H9 (cell line): ENCODE data around the gene SGSM2. TPM values are rescaled to one million over a fixed set of nuclear protein-coding genes. Genes with fewer than 3 reads are reported as not detected.

Source experiments
- DNase-seq: peaks from one replicate; pipeline ENCODE4 v3.0.0-alpha.2; 2017
- H2AFZ ChIP-seq: one replicate; pipeline ENCODE4 v1.6.1; 2013; ENCODE audit warnings: mild to moderate bottlenecking, low read length, control low read depth, moderate library complexity
- H2AK5ac ChIP-seq: 2 replicates; pipeline ENCODE4 v1.6.1; 2013; ENCODE audit warnings: low read length, control low read depth, mixed read lengths; ENCODE audit not compliant: insufficient read length
- H2BK120ac ChIP-seq: one replicate; pipeline ENCODE4 v1.6.1; 2013; ENCODE audit warnings: low read depth, mild to moderate bottlenecking, low read length, control low read depth, inconsistent platforms; ENCODE audit not compliant: poor library complexity, severe bottlenecking
- H2BK12ac ChIP-seq: 2 replicates; pipeline ENCODE4 v1.6.1; 2013; ENCODE audit warnings: low read length, control low read depth, mixed read lengths, low read depth; ENCODE audit not compliant: insufficient read length
- H2BK15ac ChIP-seq: 2 replicates; pipeline ENCODE4 v1.6.1; 2013; ENCODE audit warnings: low read depth, low read length, control low read depth
- H2BK20ac ChIP-seq: one replicate; pipeline ENCODE4 v1.6.1; 2013; ENCODE audit warnings: low read depth, mild to moderate bottlenecking, low read length, control low read depth, inconsistent platforms; ENCODE audit not compliant: poor library complexity, severe bottlenecking
- H2BK5ac ChIP-seq: 2 replicates; pipeline ENCODE4 v1.6.1; 2013; ENCODE audit warnings: low read length, control low read depth, mixed read lengths; ENCODE audit not compliant: insufficient read length
- H3K14ac ChIP-seq: 2 replicates; pipeline ENCODE4 v1.6.1; 2013; ENCODE audit warnings: low read length, control low read depth; ENCODE audit not compliant: insufficient read depth
- H3K18ac ChIP-seq: 2 replicates; pipeline ENCODE4 v1.6.1; 2013; ENCODE audit warnings: low read depth, mild to moderate bottlenecking, mixed read lengths, low read length, control low read depth; ENCODE audit not compliant: insufficient read length
- H3K23ac ChIP-seq: 2 replicates; pipeline ENCODE4 v1.6.1; 2013; ENCODE audit warnings: low read length, control low read depth, mixed read lengths, low read depth; ENCODE audit not compliant: insufficient read length
- H3K23me2 ChIP-seq: 2 replicates; pipeline ENCODE4 v1.6.1; 2013; ENCODE audit warnings: low read depth, mild to moderate bottlenecking, mixed read lengths, low read length, control low read depth; ENCODE audit not compliant: insufficient read length, poor library complexity, severe bottlenecking
- H3K27ac ChIP-seq: 2 replicates; pipeline ENCODE4 v1.5.1; 2013; ENCODE audit warnings: low read length, control low read depth, mixed read lengths, low read depth; ENCODE audit not compliant: insufficient read length
- H3K27me3 ChIP-seq: 2 replicates; pipeline ENCODE4 v1.6.1; 2013; ENCODE audit warnings: low read length, control low read depth, inconsistent platforms; ENCODE audit not compliant: insufficient read depth
- H3K4ac ChIP-seq: 2 replicates; pipeline ENCODE4 v1.6.1; 2013; ENCODE audit warnings: low read depth, mild to moderate bottlenecking, control low read depth, inconsistent platforms, low read length, moderate library complexity
- H3K4me1 ChIP-seq: 2 replicates; pipeline ENCODE4 v1.6.1; 2013; ENCODE audit warnings: low read length, control low read depth, inconsistent platforms; ENCODE audit not compliant: insufficient read depth
- H3K4me2 ChIP-seq: 2 replicates; pipeline ENCODE4 v1.6.1; 2013; ENCODE audit warnings: low read length, control low read depth, mixed read lengths; ENCODE audit not compliant: insufficient read length, insufficient read depth
- H3K56ac ChIP-seq: 2 replicates; pipeline ENCODE4 v1.6.1; 2013; ENCODE audit warnings: low read depth, mild to moderate bottlenecking, mixed read lengths, low read length, control low read depth; ENCODE audit not compliant: insufficient read length
- H3K79me1 ChIP-seq: 2 replicates; pipeline ENCODE4 v1.6.1; 2013; ENCODE audit warnings: low read depth, mild to moderate bottlenecking, moderate library complexity, low read length, control low read depth, inconsistent platforms; ENCODE audit not compliant: insufficient read depth, poor library complexity, severe bottlenecking
- H3K79me2 ChIP-seq: 2 replicates; pipeline ENCODE4 v1.6.1; 2013; ENCODE audit warnings: low read length, control low read depth, inconsistent platforms; ENCODE audit not compliant: insufficient read depth
- H3K9ac ChIP-seq: 2 replicates; pipeline ENCODE4 v1.6.1; 2013; ENCODE audit warnings: low read length, control low read depth, mixed read lengths; ENCODE audit not compliant: insufficient read length; ENCODE audit errors: extremely low read depth
- H3K9me3 ChIP-seq: one replicate; pipeline ENCODE4 v1.6.1; 2013; ENCODE audit warnings: low read depth, low read length, inconsistent platforms; ENCODE audit not compliant: control insufficient read depth
- H3T11ph ChIP-seq: one replicate; pipeline ENCODE4 v1.6.1; 2013; ENCODE audit warnings: mild to moderate bottlenecking, low read length, control low read depth, inconsistent platforms
- H4K20me1 ChIP-seq: one replicate; pipeline ENCODE4 v1.6.1; 2013; ENCODE audit not compliant: control insufficient read depth, insufficient read length, insufficient read depth
- H4K5ac ChIP-seq: 2 replicates; pipeline ENCODE4 v1.6.1; 2013; ENCODE audit warnings: low read depth, mild to moderate bottlenecking, mixed read lengths, low read length, control low read depth; ENCODE audit not compliant: insufficient read length
- H4K8ac ChIP-seq: replicated peaks from 2 replicates; pipeline ENCODE4 v1.6.1; 2013; ENCODE audit warnings: low read length, control low read depth, mixed read lengths, low read depth; ENCODE audit not compliant: insufficient read length
- H4K91ac ChIP-seq: 2 replicates; pipeline ENCODE4 v1.6.1; 2013; ENCODE audit warnings: low read depth, mild to moderate bottlenecking, moderate library complexity, mixed read lengths, low read length, control low read depth; ENCODE audit not compliant: insufficient read length
- H3K27ac Mint-ChIP-seq, 3 experiments: 2 replicates in 2 of 3; 3 replicates in 1 of 3; pipeline ENCODE4 v1.8.0; 2020 to 2021; ENCODE audit warnings: mixed read lengths in 3 of 3, mild to moderate bottlenecking in 1 of 3, moderate library complexity in 1 of 3
- H3K27me3 Mint-ChIP-seq: 2 replicates; pipeline ENCODE4 v1.8.0; 2021; ENCODE audit warnings: low read depth, mild to moderate bottlenecking, moderate library complexity, mixed read lengths
- H3K36me3 Mint-ChIP-seq, 3 experiments: 2 replicates in 2 of 3; 3 replicates in 1 of 3; pipeline ENCODE4 v1.8.0; 2020 to 2021; ENCODE audit warnings: low read depth in 3 of 3, mixed read lengths in 3 of 3; ENCODE audit not compliant: insufficient read depth in 1 of 3
- H3K4me1 Mint-ChIP-seq, 2 experiments: 2 replicates each; pipeline ENCODE4 v1.8.0; 2020; ENCODE audit warnings: mixed read lengths in 2 of 2
- H3K4me3 Mint-ChIP-seq, 2 experiments: 2 replicates in 1 of 2; 3 replicates in 1 of 2; pipeline ENCODE4 v1.8.0; 2020 to 2021; ENCODE audit warnings: mild to moderate bottlenecking in 2 of 2, mixed read lengths in 2 of 2, moderate library complexity in 1 of 2
- H3K9me3 Mint-ChIP-seq, 2 experiments: 2 replicates in 1 of 2; 3 replicates in 1 of 2; pipeline ENCODE4 v1.8.0; 2020; ENCODE audit warnings: mild to moderate bottlenecking in 2 of 2, mixed read lengths in 2 of 2, moderate library complexity in 1 of 2
- WGBS: extraction: QIAGEN DNeasy Blood & Tissue Kit; methylation state at CpG from one replicate; pipeline ENCODE4 v1.1.7; 2013; ENCODE audit warnings: missing lambda C conversion rate, low lambda C conversion rate, mixed read lengths; ENCODE audit not compliant: insufficient read length; ENCODE audit errors: extremely low coverage; 5-methylcytosine and 5-hydroxymethylcytosine counted together
- total RNA-seq: library from RNA; stranded (reverse); gene quantifications from 2 replicates; pipeline ENCODE4 v1.2.1, GENCODE V29; 2021
- TF ChIP-seq, protein P1 (sequence below): fragments of 200-600 bp; sonication (generic); conservative IDR thresholded peaks from 3 replicates; pipeline ENCODE4 v1.8.0; 2021; ENCODE audit warnings: antibody characterized with exemption, mild to moderate bottlenecking

Gene SGSM2
- total RNA-seq, 1 experiment from 2014 or later = 45.6 TPM

DNA sequence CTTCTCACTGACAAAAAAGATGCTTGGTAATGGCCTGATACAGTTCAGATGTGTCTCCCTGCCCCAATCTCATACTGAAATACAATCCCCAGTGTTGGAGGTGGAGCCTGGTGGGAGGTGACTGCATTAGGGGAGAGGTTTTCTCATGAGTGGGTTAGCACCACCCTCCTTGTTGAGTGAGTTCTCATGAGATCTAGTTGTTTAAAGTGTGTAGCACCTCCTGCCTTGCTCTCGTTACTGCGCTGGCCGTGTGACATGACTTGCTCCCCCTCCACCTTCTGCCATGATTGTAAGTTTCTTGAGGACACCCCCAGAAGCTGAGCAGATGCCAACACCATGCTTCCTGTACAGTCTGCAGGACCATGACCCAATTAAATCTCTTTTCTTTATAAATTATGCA lies 6.0 kb upstream of the SGSM2 start:
- Mint-ChIP-seq H3K36me3 (peaks cover 11 to 33% (median 17%) of the 10 kb centered on the region in 3 experiments), H3K4me3 (no peak overlapping the region), H3K4me1 (no peaks in the 10 kb centered on the region), H3K27ac (no peak overlapping the region; a peak in 1 of 7 replicates), H3K27me3 (no peaks in the 10 kb centered on the region), H3K9me3 (no peaks in the 10 kb centered on the region)
- H3K4ac ChIP-seq = no peak overlapping the region
- no peak overlapping the region for H4K91ac ChIP-seq
- no peak overlapping the region for H3K23ac ChIP-seq
- no peak overlapping the region for H4K8ac ChIP-seq
- no peak overlapping the region for H2BK5ac ChIP-seq
- H3K4me2 ChIP-seq = no peak overlapping the region
- peaks cover 6% of the 10 kb centered on the region; the same call in 1 of the 2 replicates for H3K79me2 ChIP-seq
- no peak overlapping the region for H4K5ac ChIP-seq
- no peak overlapping the region for H3K14ac ChIP-seq
- H2BK20ac ChIP-seq = no peak overlapping the region
- no peak overlapping the region for H2BK15ac ChIP-seq
- no peak for DNase-seq
- H3K9ac ChIP-seq = no peak overlapping the region
- H2BK12ac ChIP-seq = no peak overlapping the region
- H3K56ac ChIP-seq = no peak overlapping the region
- H3K79me1 ChIP-seq = peaks cover 4% of the 10 kb centered on the region
- H2AK5ac ChIP-seq = no peak overlapping the region
- no peak overlapping the region for H3T11ph ChIP-seq
- no peak overlapping the region for H2BK120ac ChIP-seq
- H3K27me3 ChIP-seq = no peaks in the 10 kb centered on the region; the same call in 1 of the 2 replicates
- peaks cover 2% of the 10 kb centered on the region for H4K20me1 ChIP-seq
- peaks cover 6% of the 10 kb centered on the region for H3K23me2 ChIP-seq
- H2AFZ ChIP-seq = no peak overlapping the region
- no CpG with 5 or more reads among the region's 3 CpGs for WGBS
- TF ChIP-seq, protein P1, sequence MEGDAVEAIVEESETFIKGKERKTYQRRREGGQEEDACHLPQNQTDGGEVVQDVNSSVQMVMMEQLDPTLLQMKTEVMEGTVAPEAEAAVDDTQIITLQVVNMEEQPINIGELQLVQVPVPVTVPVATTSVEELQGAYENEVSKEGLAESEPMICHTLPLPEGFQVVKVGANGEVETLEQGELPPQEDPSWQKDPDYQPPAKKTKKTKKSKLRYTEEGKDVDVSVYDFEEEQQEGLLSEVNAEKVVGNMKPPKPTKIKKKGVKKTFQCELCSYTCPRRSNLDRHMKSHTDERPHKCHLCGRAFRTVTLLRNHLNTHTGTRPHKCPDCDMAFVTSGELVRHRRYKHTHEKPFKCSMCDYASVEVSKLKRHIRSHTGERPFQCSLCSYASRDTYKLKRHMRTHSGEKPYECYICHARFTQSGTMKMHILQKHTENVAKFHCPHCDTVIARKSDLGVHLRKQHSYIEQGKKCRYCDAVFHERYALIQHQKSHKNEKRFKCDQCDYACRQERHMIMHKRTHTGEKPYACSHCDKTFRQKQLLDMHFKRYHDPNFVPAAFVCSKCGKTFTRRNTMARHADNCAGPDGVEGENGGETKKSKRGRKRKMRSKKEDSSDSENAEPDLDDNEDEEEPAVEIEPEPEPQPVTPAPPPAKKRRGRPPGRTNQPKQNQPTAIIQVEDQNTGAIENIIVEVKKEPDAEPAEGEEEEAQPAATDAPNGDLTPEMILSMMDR = peak; percentile 32; the same call in 2 of the 3 replicates
- peaks cover 3% of the 10 kb centered on the region; the same call in 1 of the 2 replicates for H3K4me1 ChIP-seq
- H3K18ac ChIP-seq = no peak overlapping the region
- no peak overlapping the region for H3K27ac ChIP-seq
- H3K9me3 ChIP-seq = no peaks in the 10 kb centered on the region
